HG02981 (cell line): ENCODE measurements around the gene CD200R1.

Experiments
- ATAC-seq: cut with Tn5 transposase; IDR thresholded peaks from one replicate; pipeline ENCODE4 v1.9.1; 2021; ENCODE audit warnings: mild to moderate bottlenecking, moderate library complexity; ENCODE audit not compliant: unreplicated experiment

Gene CD200R1

GRCh38 chr3:112974894-112975293, at the start of gene CD200R1:
TSS of gene CD200R1 (minus strand) at chr3:112975103. CDS start at chr3:112974857, 246 bp downstream.
- no peak for ATAC-seq

GRCh38 chr3:113021471-113021870, 46.6 kb upstream of the CD200R1 start:
- no peak for ATAC-seq

GRCh38 chr3:113019182-113020137, 44.6 kb upstream of the CD200R1 start:
- ATAC-seq, result peak; percentile 89

- peak; percentile 3 for ATAC-seq
Observed at GRCh38 chr3:113018536-113019181, 43.8 kb upstream of the CD200R1 start.

- no peak for ATAC-seq
Observed at GRCh38 chr3:113013593-113013992, 38.7 kb upstream of the CD200R1 start.

- no peak for ATAC-seq
Observed at GRCh38 chr3:113008117-113008516, 33.2 kb upstream of the CD200R1 start.

- ATAC-seq, result no peak
Observed at GRCh38 chr3:113006359-113007056, 31.6 kb upstream of the CD200R1 start.

GRCh38 chr3:113005611-113006010, 30.7 kb upstream of the CD200R1 start:
- ATAC-seq, result no peak

- ATAC-seq, result no peak
Observed at GRCh38 chr3:113002679-113003078, 27.8 kb upstream of the CD200R1 start.

GRCh38 chr3:113002037-113002436, 27.1 kb upstream of the CD200R1 start:
- ATAC-seq, result no peak

GRCh38 chr3:113000691-113001090, 25.8 kb upstream of the CD200R1 start:
- no peak for ATAC-seq

- ATAC-seq, result no peak
Observed at GRCh38 chr3:112995800-112996199, 20.9 kb upstream of the CD200R1 start.

GRCh38 chr3:112990672-112991602, 16.0 kb upstream of the CD200R1 start, which contains the start of gene GTPBP8:
TSS of gene GTPBP8 (plus strand) at chr3:112990984. CDS start at chr3:112991000, 16 bp downstream.
- ATAC-seq, result peak; percentile 91

GRCh38 chr3:112987710-112988334, 12.9 kb upstream of the CD200R1 start:
- ATAC-seq, result no peak

- no peak for ATAC-seq
Observed at GRCh38 chr3:112984485-112984884, 9.6 kb upstream of the CD200R1 start.

GRCh38 chr3:112982710-112983109, 7.8 kb upstream of the CD200R1 start:
- no peak for ATAC-seq

GRCh38 chr3:112980080-112980479, 5.2 kb upstream of the CD200R1 start:
- no peak for ATAC-seq

GRCh38 chr3:112979244-112979832, 4.4 kb upstream of the CD200R1 start:
- no peak for ATAC-seq

- ATAC-seq, result no peak
Observed at GRCh38 chr3:112976953-112977352, 2.0 kb upstream of the CD200R1 start.
